A549 (cell line): ENCODE data around the gene TTLL11.

Experiments
- EP300 ChIP-seq, 2 experiments: fragments of >200 bp; sonication (Bioruptor Twin); formaldehyde crosslinking; IDR thresholded peaks; 2 replicates in 1 of 2; 3 replicates in 1 of 2; pipeline ENCODE4 v1.6.1; 2016 to 2017
- MAZ ChIP-seq: fragments of 150-350 bp; IDR thresholded peaks from 2 replicates; pipeline ENCODE4 v1.6.1; 2014; ENCODE audit warnings: antibody characterized with exemption, low read depth, low read length, borderline replicate concordance
- MYC ChIP-seq: IDR thresholded peaks from 2 replicates; pipeline ENCODE4 v1.6.1; 2012; ENCODE audit warnings: mild to moderate bottlenecking, inconsistent platforms, low read length, improper control_type of control experiment, borderline replicate concordance
- RCOR1 ChIP-seq: fragments of 150-350 bp; IDR thresholded peaks from 2 replicates; pipeline ENCODE4 v1.6.1; 2014; ENCODE audit warnings: antibody characterized with exemption, low read length, low read depth
- SMC3 ChIP-seq: fragments of >200 bp; sonication (Bioruptor Twin); formaldehyde crosslinking; IDR thresholded peaks from 3 replicates; pipeline ENCODE4 v1.6.1; 2018; ENCODE audit warnings: inconsistent platforms
- TF ChIP-seq, protein P1 (sequence below): fragments of >200 bp; sonication (Bioruptor Twin); formaldehyde crosslinking; IDR thresholded peaks from 3 replicates; pipeline ENCODE4 v1.5.1; 2016
- TF ChIP-seq, protein P2 (sequence below): fragments of 450-650 bp; IDR thresholded peaks from 2 replicates; pipeline ENCODE4 v1.6.1; 2014; ENCODE audit warnings: antibody characterized with exemption

DNA sequence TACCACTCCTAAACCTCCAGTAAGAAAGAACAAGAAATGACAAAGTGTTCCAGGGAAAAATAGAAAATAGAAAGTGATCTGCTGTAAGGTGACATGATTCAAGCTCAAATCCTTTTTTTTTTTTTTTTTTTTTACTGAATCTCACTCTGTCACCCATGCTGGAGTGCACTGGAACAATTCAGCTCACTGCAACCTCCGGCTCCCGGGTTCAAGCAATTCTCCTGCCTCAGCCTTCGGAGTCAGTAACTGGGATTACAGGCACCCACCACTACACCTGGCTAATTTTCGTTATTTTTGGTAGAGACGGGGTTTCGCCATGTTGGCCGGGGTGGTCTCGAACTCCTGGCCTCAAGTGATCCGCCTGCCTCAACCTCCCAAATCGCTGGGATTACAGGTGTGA, 35.9 kb downstream of the TTLL11 start:
- TF ChIP-seq, protein P1, sequence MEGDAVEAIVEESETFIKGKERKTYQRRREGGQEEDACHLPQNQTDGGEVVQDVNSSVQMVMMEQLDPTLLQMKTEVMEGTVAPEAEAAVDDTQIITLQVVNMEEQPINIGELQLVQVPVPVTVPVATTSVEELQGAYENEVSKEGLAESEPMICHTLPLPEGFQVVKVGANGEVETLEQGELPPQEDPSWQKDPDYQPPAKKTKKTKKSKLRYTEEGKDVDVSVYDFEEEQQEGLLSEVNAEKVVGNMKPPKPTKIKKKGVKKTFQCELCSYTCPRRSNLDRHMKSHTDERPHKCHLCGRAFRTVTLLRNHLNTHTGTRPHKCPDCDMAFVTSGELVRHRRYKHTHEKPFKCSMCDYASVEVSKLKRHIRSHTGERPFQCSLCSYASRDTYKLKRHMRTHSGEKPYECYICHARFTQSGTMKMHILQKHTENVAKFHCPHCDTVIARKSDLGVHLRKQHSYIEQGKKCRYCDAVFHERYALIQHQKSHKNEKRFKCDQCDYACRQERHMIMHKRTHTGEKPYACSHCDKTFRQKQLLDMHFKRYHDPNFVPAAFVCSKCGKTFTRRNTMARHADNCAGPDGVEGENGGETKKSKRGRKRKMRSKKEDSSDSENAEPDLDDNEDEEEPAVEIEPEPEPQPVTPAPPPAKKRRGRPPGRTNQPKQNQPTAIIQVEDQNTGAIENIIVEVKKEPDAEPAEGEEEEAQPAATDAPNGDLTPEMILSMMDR, result no peak
- no peak for TF ChIP-seq MAZ
- no peak for TF ChIP-seq EP300 (IDR thresholded peaks at IDR 0.05)
- TF ChIP-seq RCOR1, result no peak
- TF ChIP-seq, protein P2, sequence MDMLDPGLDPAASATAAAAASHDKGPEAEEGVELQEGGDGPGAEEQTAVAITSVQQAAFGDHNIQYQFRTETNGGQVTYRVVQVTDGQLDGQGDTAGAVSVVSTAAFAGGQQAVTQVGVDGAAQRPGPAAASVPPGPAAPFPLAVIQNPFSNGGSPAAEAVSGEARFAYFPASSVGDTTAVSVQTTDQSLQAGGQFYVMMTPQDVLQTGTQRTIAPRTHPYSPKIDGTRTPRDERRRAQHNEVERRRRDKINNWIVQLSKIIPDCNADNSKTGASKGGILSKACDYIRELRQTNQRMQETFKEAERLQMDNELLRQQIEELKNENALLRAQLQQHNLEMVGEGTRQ, result no peak
- TF ChIP-seq SMC3, result no peak
- TF ChIP-seq MYC, result no peak
